AG09319 (cell line): ENCODE data around the gene C6orf15.
"Not testable (repeated sequence)": the region's sequence is repeated elsewhere in the genome, so short reads cannot be mapped to it uniquely, and the experiment has no call there.

Experiments used
- DNase-seq: peaks from one replicate; pipeline ENCODE4 v3.0.0-alpha.2; 2010; ENCODE audit warnings: low read depth; ENCODE audit errors: extremely low read depth
- CTCF ChIP-seq: IDR thresholded peaks from 2 replicates; pipeline ENCODE4 v1.5.1; 2011; ENCODE audit warnings: low read depth, mild to moderate bottlenecking, inconsistent platforms, low read length, moderate library complexity

The C6orf15 gene

GRCh38 chr6:31079656-31080261 lies 32.6 kb downstream of the C6orf15 start:
- peak; percentile 88 for TF ChIP-seq CTCF
- no peak for DNase-seq

- DNase-seq: no peak
- TF ChIP-seq CTCF: no peak
These were observed 35.8 kb downstream of the C6orf15 start for GRCh38 chr6:31076611-31077010.

- no peak for DNase-seq
- TF ChIP-seq CTCF: no peak
These were observed 36.8 kb downstream of the C6orf15 start for GRCh38 chr6:31075528-31075927.

- DNase-seq: no peak
- no peak for TF ChIP-seq CTCF
These were observed 38.0 kb downstream of the C6orf15 start for GRCh38 chr6:31074401-31074800.

GRCh38 chr6:31070711-31071197 lies 41.6 kb downstream of the C6orf15 start:
- TF ChIP-seq CTCF: peak; percentile 75
- DNase-seq: peak; percentile 48

DNA sequence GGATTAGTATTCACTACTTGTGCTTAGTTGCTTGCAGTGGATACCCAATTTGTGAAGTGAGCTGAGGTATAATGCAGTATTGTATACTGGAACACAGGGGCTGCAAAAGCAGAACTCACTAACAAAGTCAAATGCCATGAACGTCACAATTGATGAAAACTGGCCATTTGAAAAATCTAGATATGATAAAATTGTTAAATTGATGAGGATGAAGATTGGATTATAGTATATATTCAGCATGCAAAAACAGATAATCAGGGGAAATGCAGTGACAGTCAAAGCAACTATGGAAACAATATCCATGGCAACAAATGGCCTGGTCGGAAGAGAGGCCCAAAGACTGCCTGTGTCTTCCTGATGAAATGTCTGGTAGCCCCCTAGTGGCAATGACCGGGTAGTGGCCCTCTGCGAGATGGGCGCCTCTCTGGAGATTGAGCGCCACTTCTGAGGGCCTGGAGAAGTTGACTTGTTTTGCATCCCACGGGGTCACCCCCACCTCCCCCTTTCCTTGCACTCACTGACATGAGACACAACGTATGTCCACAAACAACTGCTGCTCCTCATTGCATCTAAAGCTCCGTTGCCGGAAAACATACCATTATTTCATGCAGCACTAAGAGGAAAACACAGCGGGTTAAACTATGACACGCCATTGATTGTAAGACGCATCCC lies 43.6 kb downstream of the C6orf15 start:
- peak; percentile 95 for TF ChIP-seq CTCF
- DNase-seq: peak; percentile 36

GRCh38 chr6:31067891-31068668 lies 44.3 kb downstream of the C6orf15 start:
- not testable (repeated sequence) for DNase-seq

- DNase-seq: not testable (repeated sequence)
These were observed 45.3 kb downstream of the C6orf15 start for GRCh38 chr6:31067028-31067427.
